Measurements from ENCODE around the gene MSANTD3. TPM values are rescaled to one million over a fixed set of nuclear protein-coding genes. Genes with fewer than 3 reads are reported as not detected.

Gene MSANTD3
- total and polyA plus RNA-seq, 2 donors from 2014 or later, result 14.3 to 16.7 TPM

DNA sequence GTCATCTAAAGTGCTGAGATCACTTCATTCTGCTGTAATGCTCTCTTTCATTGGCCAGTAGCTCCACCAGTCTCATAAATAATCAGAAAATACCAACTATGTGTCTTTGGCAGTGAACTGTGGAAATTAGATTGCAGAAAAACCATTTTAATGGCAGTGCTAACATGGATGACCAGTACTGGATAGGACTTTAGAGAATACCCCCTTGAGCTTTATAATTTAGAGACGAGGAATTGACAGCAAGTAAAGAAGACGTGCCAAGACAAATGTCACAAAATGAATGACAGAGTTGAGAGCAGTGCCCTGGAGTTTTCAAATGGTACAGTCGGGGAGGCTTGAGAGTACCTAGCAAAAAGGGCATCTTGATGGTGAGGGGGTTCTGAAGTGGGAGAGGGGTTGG, 5.8 kb downstream of the MSANTD3 start:
- Histone ChIP-seq H3K27me3 (ENCODE audit: control insufficient read depth, insufficient read depth, low read length) (no peaks in the 10 kb centered on the region), H3K4me3 (ENCODE audit: low read length in 3 of 3) (no peak overlapping the region), H3K9me3 (ENCODE audit: control insufficient read depth in 2 of 3, insufficient read depth in 1 of 3, low read length in 3 of 3) (no peaks in the 10 kb centered on the region), H3K9ac (ENCODE audit: low read length in 3 of 3) (no peak overlapping the region), H3K36me3 (ENCODE audit: control insufficient read depth in 2 of 3, insufficient read depth in 3 of 3, low read length in 3 of 3) (no peaks in the 10 kb centered on the region), H3K27ac (ENCODE audit: low read depth in 2 of 2, low read length in 2 of 2) (no peak overlapping the region), H3K4me1 (ENCODE audit: control insufficient read depth in 2 of 3, insufficient read depth in 2 of 3, low read depth in 1 of 3, low read length in 3 of 3) (peaks cover 0 to 12% (median 0%) of the 10 kb centered on the region in 3 donors)
- FAIRE-seq, result no peak
- DNase-seq, result no peak
- TF ChIP-seq, protein P1, sequence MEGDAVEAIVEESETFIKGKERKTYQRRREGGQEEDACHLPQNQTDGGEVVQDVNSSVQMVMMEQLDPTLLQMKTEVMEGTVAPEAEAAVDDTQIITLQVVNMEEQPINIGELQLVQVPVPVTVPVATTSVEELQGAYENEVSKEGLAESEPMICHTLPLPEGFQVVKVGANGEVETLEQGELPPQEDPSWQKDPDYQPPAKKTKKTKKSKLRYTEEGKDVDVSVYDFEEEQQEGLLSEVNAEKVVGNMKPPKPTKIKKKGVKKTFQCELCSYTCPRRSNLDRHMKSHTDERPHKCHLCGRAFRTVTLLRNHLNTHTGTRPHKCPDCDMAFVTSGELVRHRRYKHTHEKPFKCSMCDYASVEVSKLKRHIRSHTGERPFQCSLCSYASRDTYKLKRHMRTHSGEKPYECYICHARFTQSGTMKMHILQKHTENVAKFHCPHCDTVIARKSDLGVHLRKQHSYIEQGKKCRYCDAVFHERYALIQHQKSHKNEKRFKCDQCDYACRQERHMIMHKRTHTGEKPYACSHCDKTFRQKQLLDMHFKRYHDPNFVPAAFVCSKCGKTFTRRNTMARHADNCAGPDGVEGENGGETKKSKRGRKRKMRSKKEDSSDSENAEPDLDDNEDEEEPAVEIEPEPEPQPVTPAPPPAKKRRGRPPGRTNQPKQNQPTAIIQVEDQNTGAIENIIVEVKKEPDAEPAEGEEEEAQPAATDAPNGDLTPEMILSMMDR (IDR thresholded peaks at IDR 0.05; ENCODE audit: borderline replicate concordance, extremely low read depth, insufficient read depth), result no peak
- intact Hi-C loops (cut with DNase I), result no loop called here

DNA sequence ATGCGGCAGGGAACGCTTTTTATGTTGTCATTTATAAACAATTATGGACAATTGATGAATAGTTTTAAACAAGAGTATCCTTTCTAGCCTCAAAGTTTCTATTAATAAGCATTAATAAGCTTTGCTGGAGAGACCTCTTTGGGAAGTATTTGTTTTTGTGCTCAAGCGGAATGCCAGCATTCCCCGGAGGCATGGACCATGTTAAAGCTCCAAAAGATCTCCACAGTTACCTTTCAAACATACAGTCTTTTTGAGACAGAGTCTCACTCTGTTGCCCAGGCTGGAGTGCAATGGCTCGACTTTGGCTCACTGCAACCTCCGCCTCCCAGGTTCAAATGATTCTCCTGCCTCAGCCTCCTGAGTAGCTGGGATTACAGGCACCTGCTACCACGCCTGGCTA, 9.6 kb downstream of the MSANTD3 start:
- H3K9me3 ChIP-seq (ENCODE audit: control insufficient read depth in 2 of 3, insufficient read depth in 1 of 3, low read length in 3 of 3), result no peaks in the 10 kb centered on the region
- no peaks in the 10 kb centered on the region for H3K36me3 ChIP-seq (ENCODE audit: control insufficient read depth in 2 of 3, insufficient read depth in 3 of 3, low read length in 3 of 3)
- TF ChIP-seq, protein P1 (IDR thresholded peaks at IDR 0.05; ENCODE audit: borderline replicate concordance, extremely low read depth, insufficient read depth), result no peak
- H3K4me1 ChIP-seq (ENCODE audit: control insufficient read depth in 2 of 3, insufficient read depth in 2 of 3, low read depth in 1 of 3, low read length in 3 of 3), result peaks cover 0 to 2% (median 0%) of the 10 kb centered on the region in 3 donors
- FAIRE-seq (no peak), DNase-seq (peak in 3 of 5 donors; percentile 19 to 39 (median 37))
- H3K9ac ChIP-seq (ENCODE audit: low read length in 3 of 3), result no peak overlapping the region
- no peak overlapping the region for H3K27ac ChIP-seq (ENCODE audit: low read depth in 2 of 2, low read length in 2 of 2)
- intact Hi-C loops (cut with DNase I), result no loop called here
- H3K27me3 ChIP-seq (ENCODE audit: control insufficient read depth, insufficient read depth, low read length), result no peaks in the 10 kb centered on the region
- H3K4me3 ChIP-seq (ENCODE audit: low read length in 3 of 3), result no peak overlapping the region

DNA sequence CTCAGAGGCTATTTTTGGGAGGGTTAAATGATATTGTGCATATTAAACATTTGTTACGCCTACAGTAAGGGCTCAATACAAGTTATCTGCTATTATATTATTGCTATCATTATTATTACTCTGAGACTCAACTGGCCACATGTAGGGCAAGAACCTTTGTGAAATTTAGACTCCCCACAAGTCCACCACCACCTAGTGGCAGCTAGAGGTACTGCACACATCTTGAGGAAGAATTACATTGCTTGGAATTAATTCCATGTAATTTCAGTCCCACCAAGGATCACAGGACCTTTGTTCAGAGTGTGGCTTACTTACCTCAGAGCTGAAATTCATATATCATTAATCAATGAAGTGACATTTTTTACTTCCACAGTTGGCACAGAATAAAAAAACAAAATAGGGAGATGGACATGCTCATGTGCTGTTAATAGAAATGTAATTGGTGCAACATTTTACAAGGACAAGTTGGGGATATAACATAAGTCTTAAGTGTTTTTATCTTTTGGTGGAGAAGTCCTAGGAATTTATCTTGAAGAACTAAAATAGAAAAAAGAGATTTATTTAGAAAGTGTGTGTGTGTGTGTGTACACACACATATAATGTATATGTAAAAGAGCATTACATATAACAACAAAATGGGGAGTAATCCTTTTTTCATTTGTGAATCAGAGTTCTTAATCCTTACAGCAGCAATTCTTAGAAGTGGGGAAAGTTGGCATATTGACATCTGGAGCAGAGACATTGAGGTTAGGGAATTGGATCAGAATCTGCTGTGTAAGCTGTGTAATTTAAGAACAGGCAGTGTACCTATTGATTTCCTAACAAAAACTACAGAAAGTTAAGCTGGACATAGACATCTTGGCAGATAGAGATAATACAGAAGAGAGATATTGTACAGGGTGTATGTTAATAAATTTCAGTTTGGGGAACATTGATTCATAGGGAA, 11.2 kb downstream of the MSANTD3 start:
- no peaks in the 10 kb centered on the region for H3K36me3 ChIP-seq (ENCODE audit: control insufficient read depth in 2 of 3, insufficient read depth in 3 of 3, low read length in 3 of 3)
- intact Hi-C loops (cut with DNase I), result no loop called here
- FAIRE-seq (peak; percentile 62), DNase-seq (peak in 4 of 5 donors; percentile 58 to 85 (median 72))
- H3K4me3 ChIP-seq (ENCODE audit: low read length in 3 of 3), result peak overlapping the region in 1 of 3 donors; percentile 9
- TF ChIP-seq, protein P1 (IDR thresholded peaks at IDR 0.05; ENCODE audit: borderline replicate concordance, extremely low read depth, insufficient read depth), result peak; percentile 89
- H3K9ac ChIP-seq (ENCODE audit: low read length in 3 of 3), result no peak overlapping the region
- H3K9me3 ChIP-seq (ENCODE audit: control insufficient read depth in 2 of 3, insufficient read depth in 1 of 3, low read length in 3 of 3), result no peaks in the 10 kb centered on the region
- H3K27me3 ChIP-seq (ENCODE audit: control insufficient read depth, insufficient read depth, low read length), result no peaks in the 10 kb centered on the region
- H3K27ac ChIP-seq (ENCODE audit: low read depth in 2 of 2, low read length in 2 of 2), result no peak overlapping the region
- H3K4me1 ChIP-seq (ENCODE audit: control insufficient read depth in 2 of 3, insufficient read depth in 2 of 3, low read depth in 1 of 3, low read length in 3 of 3), result no peaks in the 10 kb centered on the region

All from kidney (tissue), 14 donors.